HEK293 (cell line): ENCODE data around the gene JAZF1.

Experiments
- CTCF ChIA-PET: fragments of 350-600 bp; formaldehyde crosslinking; extraction: SDS; loops from one replicate; lab custom pipeline; 2021; ENCODE audit warnings: antibody characterized with exemption; lab: Yijun Ruan, JAX
- POLR2A ChIA-PET: fragments of 300-600 bp; formaldehyde crosslinking; extraction: SDS; loops from one replicate; lab custom pipeline; 2020; ENCODE audit warnings: antibody characterized with exemption, inconsistent platforms; lab: Yijun Ruan, JAX
- H3K27ac ChIP-seq: fragments of 200-500 bp; sonication (Bioruptor generic); 2 replicates; pipeline ENCODE4 v1.5.1; 2014; ENCODE audit warnings: low read depth, low read length, control low read depth, inconsistent platforms; ENCODE audit errors: extremely low read depth
- H3K36me3 ChIP-seq, 2 experiments: fragments of 200-500 bp in 1 of 2; sonication (Bioruptor generic) in 1 of 2; 1 replicate in 1 of 2; 2 replicates in 1 of 2; pipeline ENCODE4 v1.5.1; 2014 to 2017; ENCODE audit warnings: inconsistent platforms in 2 of 2, low read length in 2 of 2; ENCODE audit not compliant: control insufficient read depth in 2 of 2, insufficient read depth in 1 of 2
- H3K4me1 ChIP-seq: fragments of 200-500 bp; sonication (Bioruptor generic); 2 replicates; pipeline ENCODE4 v1.5.1; 2014; ENCODE audit warnings: mild to moderate bottlenecking, low read length, inconsistent platforms; ENCODE audit not compliant: control insufficient read depth, insufficient read depth
- H3K4me3 ChIP-seq: 2 replicates; pipeline ENCODE4 v1.5.1; 2011; ENCODE audit warnings: low read depth, mild to moderate bottlenecking, control low read depth, low read length, moderate library complexity
- H3K9me3 ChIP-seq: fragments of 200-500 bp; sonication (Bioruptor generic); 2 replicates; pipeline ENCODE4 v1.5.1; 2014; ENCODE audit warnings: low read depth, low read length, inconsistent platforms; ENCODE audit not compliant: control insufficient read depth, insufficient read depth
- BCL11A ChIP-seq: fragments of 450-650 bp; formaldehyde crosslinking; IDR thresholded peaks from 2 replicates; pipeline ENCODE4 v1.5.1; 2016; ENCODE audit warnings: low read depth, missing biosample characterization, missing genetic modification characterization
- HOXA7 ChIP-seq: sonication (generic); formaldehyde crosslinking; IDR thresholded peaks from 2 replicates; pipeline ENCODE4 v1.8.1; 2022; ENCODE audit warnings: missing genetic modification reagents, borderline replicate concordance
- OVOL3 ChIP-seq: fragments of 450-650 bp; formaldehyde crosslinking; IDR thresholded peaks from 2 replicates; pipeline ENCODE4 v1.5.1; 2016; ENCODE audit warnings: missing biosample characterization, missing genetic modification characterization
- SP2 ChIP-seq: fragments of 450-650 bp; formaldehyde crosslinking; IDR thresholded peaks from 2 replicates; pipeline ENCODE4 v1.5.1; 2016; ENCODE audit warnings: missing biosample characterization, missing genetic modification characterization
- TRIM28 ChIP-seq: IDR thresholded peaks from 2 replicates; pipeline ENCODE4 v1.6.1; 2011; ENCODE audit warnings: low read length, control low read depth, borderline replicate concordance
- ZBTB10 ChIP-seq: fragments of 450-650 bp; formaldehyde crosslinking; IDR thresholded peaks from 2 replicates; pipeline ENCODE4 v1.5.1; 2016; ENCODE audit warnings: missing biosample characterization, missing genetic modification characterization
- ZFP3 ChIP-seq: fragments of 450-650 bp; formaldehyde crosslinking; IDR thresholded peaks from 2 replicates; pipeline ENCODE4 v1.5.1; 2016; ENCODE audit warnings: low read depth, missing biosample characterization, missing genetic modification characterization
- ZIC2 ChIP-seq: fragments of 450-650 bp; formaldehyde crosslinking; IDR thresholded peaks from 2 replicates; pipeline ENCODE4 v1.5.1; 2016; ENCODE audit warnings: missing biosample characterization, missing genetic modification characterization
- ZNF146 ChIP-seq: fragments of 450-650 bp; formaldehyde crosslinking; IDR thresholded peaks from 2 replicates; pipeline ENCODE4 v1.5.1; 2016; ENCODE audit warnings: missing biosample characterization, missing genetic modification characterization
- ZNF16 ChIP-seq: fragments of 450-650 bp; formaldehyde crosslinking; IDR thresholded peaks from 2 replicates; pipeline ENCODE4 v1.5.1; 2016; ENCODE audit warnings: low read depth, missing biosample characterization, missing genetic modification characterization
- ZNF19 ChIP-seq: fragments of 450-650 bp; formaldehyde crosslinking; IDR thresholded peaks from 2 replicates; pipeline ENCODE4; 2016; ENCODE audit warnings: missing biosample characterization, missing genetic modification characterization, low read depth
- ZNF23 ChIP-seq: fragments of 450-650 bp; formaldehyde crosslinking; IDR thresholded peaks from 2 replicates; pipeline ENCODE4 v1.5.1; 2016; ENCODE audit warnings: missing biosample characterization, missing genetic modification characterization, borderline replicate concordance
- ZNF391 ChIP-seq: fragments of 450-650 bp; formaldehyde crosslinking; IDR thresholded peaks from 2 replicates; pipeline ENCODE4 v1.5.1; 2016; ENCODE audit warnings: low read depth, missing biosample characterization, missing genetic modification characterization, borderline replicate concordance
- ZNF404 ChIP-seq: fragments of 450-650 bp; formaldehyde crosslinking; IDR thresholded peaks from 2 replicates; pipeline ENCODE4 v1.5.1; 2017; ENCODE audit warnings: missing biosample characterization, missing genetic modification characterization
- ZNF423 ChIP-seq: fragments of 450-650 bp; formaldehyde crosslinking; IDR thresholded peaks from 2 replicates; pipeline ENCODE4 v1.5.1; 2016; ENCODE audit warnings: missing biosample characterization, missing genetic modification characterization
- ZNF473 ChIP-seq: fragments of 450-650 bp; formaldehyde crosslinking; IDR thresholded peaks from 2 replicates; pipeline ENCODE4 v1.5.1; 2017; ENCODE audit warnings: missing biosample characterization, missing genetic modification characterization
- ZNF501 ChIP-seq: fragments of 450-650 bp; formaldehyde crosslinking; IDR thresholded peaks from 2 replicates; pipeline ENCODE4 v1.5.1; 2016; ENCODE audit warnings: missing biosample characterization, missing genetic modification characterization
- ZNF544 ChIP-seq: fragments of 450-650 bp; formaldehyde crosslinking; IDR thresholded peaks from 2 replicates; pipeline ENCODE4 v1.5.0; 2017; ENCODE audit warnings: missing biosample characterization, missing genetic modification characterization
- ZNF555 ChIP-seq: fragments of 450-650 bp; formaldehyde crosslinking; conservative IDR thresholded peaks from 2 replicates; pipeline ENCODE4 v1.5.1; 2017; ENCODE audit warnings: missing biosample characterization, mild to moderate bottlenecking, missing genetic modification characterization, inconsistent platforms
- ZNF596 ChIP-seq: fragments of 450-650 bp; IDR thresholded peaks from 2 replicates; pipeline ENCODE4 v1.5.0; 2018; ENCODE audit warnings: missing biosample characterization, mild to moderate bottlenecking, missing genetic modification characterization, moderate library complexity
- ZNF600 ChIP-seq: fragments of 450-650 bp; formaldehyde crosslinking; IDR thresholded peaks from 2 replicates; pipeline ENCODE4 v1.5.1; 2016; ENCODE audit warnings: missing biosample characterization, missing genetic modification characterization
- ZNF626 ChIP-seq: fragments of 450-650 bp; sonication (Bioruptor Pico); formaldehyde crosslinking; IDR thresholded peaks from 2 replicates; pipeline ENCODE4 v1.5.1; 2018; ENCODE audit warnings: missing biosample characterization, missing genetic modification characterization, inconsistent platforms
- ZNF629 ChIP-seq: fragments of 450-650 bp; formaldehyde crosslinking; IDR thresholded peaks from 2 replicates; pipeline ENCODE4 v1.5.1; 2017; ENCODE audit warnings: missing biosample characterization, missing genetic modification characterization
- ZNF658 ChIP-seq: fragments of 450-650 bp; formaldehyde crosslinking; IDR thresholded peaks from 2 replicates; pipeline ENCODE4; 2016; ENCODE audit warnings: missing biosample characterization, missing genetic modification characterization
- ZNF677 ChIP-seq: fragments of 450-650 bp; IDR thresholded peaks from 2 replicates; pipeline ENCODE4 v1.5.0; 2018; ENCODE audit warnings: missing biosample characterization, mild to moderate bottlenecking, missing genetic modification characterization, moderate library complexity
- ZNF768 ChIP-seq: fragments of 450-650 bp; formaldehyde crosslinking; IDR thresholded peaks from 2 replicates; pipeline ENCODE4 v1.5.1; 2018; ENCODE audit warnings: missing biosample characterization, mild to moderate bottlenecking, missing genetic modification characterization
- ZNF791 ChIP-seq: fragments of 450-650 bp; formaldehyde crosslinking; IDR thresholded peaks from 2 replicates; pipeline ENCODE4 v1.5.1; 2016; ENCODE audit warnings: missing biosample characterization, missing genetic modification characterization
- ZXDB ChIP-seq: fragments of 450-650 bp; formaldehyde crosslinking; IDR thresholded peaks from 2 replicates; pipeline ENCODE4 v1.5.1; 2016; ENCODE audit warnings: missing biosample characterization, missing genetic modification characterization
- TF ChIP-seq, protein P1 (sequence below): fragments of 450-650 bp; formaldehyde crosslinking; IDR thresholded peaks from 2 replicates; pipeline ENCODE4 v1.5.1; 2017; ENCODE audit warnings: missing biosample characterization, missing genetic modification characterization
- TF ChIP-seq, protein P2 (sequence below): fragments of 450-650 bp; formaldehyde crosslinking; IDR thresholded peaks from 2 replicates; pipeline ENCODE4 v1.5.1; 2016; ENCODE audit warnings: missing biosample characterization, missing genetic modification characterization

JAZF1 gene

GRCh38 chr7:28106321-28106829, 74.2 kb downstream of the JAZF1 start:
- Histone ChIP-seq H3K36me3 (no peaks in the 10 kb centered on the region; a peak in 1 of 3 replicates), H3K4me1 (peaks cover 28% of the 10 kb centered on the region), H3K9me3 (no peaks in the 10 kb centered on the region), H3K4me3 (no peak overlapping the region), H3K27ac (no peak overlapping the region)
- TF ChIP-seq ZNF423 (tag by site-specific recombination) (no peak), ZNF658 (no peak), ZNF146 (tag by site-specific recombination) (no peak), ZNF473 (no peak), ZNF600 (tag by site-specific recombination) (no peak), ZNF391 (tag by site-specific recombination) (no peak), ZNF16 (tag by site-specific recombination) (no peak), SP2 (tag by site-specific recombination) (no peak), ZNF23 (tag by site-specific recombination) (no peak), ZNF555 (tag by site-specific recombination) (no peak), ZNF768 (tag by site-specific recombination) (no peak), ZNF19 (tag by site-specific recombination) (no peak), ZNF791 (tag by site-specific recombination) (no peak)
- ChIA-PET POLR2A (no interaction called here), CTCF (interaction anchor here (0.8 to 2.3 kb wide), 2 partner anchors 9 to 45 kb away, joined by 3 to 19 read pairs; no protein-coding TSS in a partner anchor)

DNA sequence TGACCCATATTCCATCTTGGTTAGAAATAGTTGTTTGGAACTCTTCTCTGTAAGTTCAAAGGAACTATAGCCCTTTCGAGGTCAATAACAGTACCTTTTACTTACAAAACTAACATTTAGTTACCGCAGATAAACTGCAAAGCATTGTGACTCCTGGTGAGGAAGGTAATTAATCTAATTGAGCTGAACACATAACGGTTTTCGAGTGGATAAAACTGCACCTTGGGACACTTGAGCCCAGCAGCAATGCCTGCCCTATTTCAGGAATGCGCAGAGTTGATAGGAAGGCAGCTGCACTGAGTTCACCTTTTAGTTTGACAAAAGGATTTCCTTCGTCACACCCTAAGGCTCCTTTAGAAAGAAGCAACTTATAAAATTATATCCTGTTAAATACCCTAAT, 75.4 kb downstream of the JAZF1 start:
- Histone ChIP-seq H3K27ac (no peak overlapping the region), H3K36me3 (no peaks in the 10 kb centered on the region), H3K4me1 (peaks cover 28% of the 10 kb centered on the region), H3K4me3 (no peak overlapping the region), H3K9me3 (no peaks in the 10 kb centered on the region)
- CTCF ChIA-PET, result interaction anchor here (0.6 to 2.3 kb wide), 5 partner anchors 8 to 43 kb away, joined by 3 to 19 read pairs (median 3); no protein-coding TSS in a partner anchor
- POLR2A ChIA-PET, result no interaction called here
- TF ChIP-seq, protein P1, sequence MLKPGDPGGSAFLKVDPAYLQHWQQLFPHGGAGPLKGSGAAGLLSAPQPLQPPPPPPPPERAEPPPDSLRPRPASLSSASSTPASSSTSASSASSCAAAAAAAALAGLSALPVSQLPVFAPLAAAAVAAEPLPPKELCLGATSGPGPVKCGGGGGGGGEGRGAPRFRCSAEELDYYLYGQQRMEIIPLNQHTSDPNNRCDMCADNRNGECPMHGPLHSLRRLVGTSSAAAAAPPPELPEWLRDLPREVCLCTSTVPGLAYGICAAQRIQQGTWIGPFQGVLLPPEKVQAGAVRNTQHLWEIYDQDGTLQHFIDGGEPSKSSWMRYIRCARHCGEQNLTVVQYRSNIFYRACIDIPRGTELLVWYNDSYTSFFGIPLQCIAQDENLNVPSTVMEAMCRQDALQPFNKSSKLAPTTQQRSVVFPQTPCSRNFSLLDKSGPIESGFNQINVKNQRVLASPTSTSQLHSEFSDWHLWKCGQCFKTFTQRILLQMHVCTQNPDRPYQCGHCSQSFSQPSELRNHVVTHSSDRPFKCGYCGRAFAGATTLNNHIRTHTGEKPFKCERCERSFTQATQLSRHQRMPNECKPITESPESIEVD (tag by site-specific recombination), result peak; percentile 96
- TF ChIP-seq ZNF501 (tag by site-specific recombination) (no peak), ZIC2 (tag by site-specific recombination) (0 out of 2 replicates have a peak, but pooled peaks have one; percentile 20), ZNF23 (tag by site-specific recombination) (no peak), HOXA7 (CRISPR knock-in tag) (no peak), ZNF404 (tag by site-specific recombination) (no peak), ZFP3 (no peak), ZBTB10 (tag by site-specific recombination) (no peak), ZNF473 (no peak), OVOL3 (peak; percentile 82; the same call in 1 of the 2 replicates), ZNF677 (tag by site-specific recombination) (no peak), ZNF629 (tag by site-specific recombination) (no peak), ZNF596 (tag by site-specific recombination) (no peak), ZNF544 (tag by site-specific recombination) (no peak), TRIM28 (no peak), BCL11A (tag by site-specific recombination) (no peak), ZNF626 (tag by site-specific recombination) (no peak), ZXDB (tag by site-specific recombination) (no peak)
- TF ChIP-seq, protein P2, sequence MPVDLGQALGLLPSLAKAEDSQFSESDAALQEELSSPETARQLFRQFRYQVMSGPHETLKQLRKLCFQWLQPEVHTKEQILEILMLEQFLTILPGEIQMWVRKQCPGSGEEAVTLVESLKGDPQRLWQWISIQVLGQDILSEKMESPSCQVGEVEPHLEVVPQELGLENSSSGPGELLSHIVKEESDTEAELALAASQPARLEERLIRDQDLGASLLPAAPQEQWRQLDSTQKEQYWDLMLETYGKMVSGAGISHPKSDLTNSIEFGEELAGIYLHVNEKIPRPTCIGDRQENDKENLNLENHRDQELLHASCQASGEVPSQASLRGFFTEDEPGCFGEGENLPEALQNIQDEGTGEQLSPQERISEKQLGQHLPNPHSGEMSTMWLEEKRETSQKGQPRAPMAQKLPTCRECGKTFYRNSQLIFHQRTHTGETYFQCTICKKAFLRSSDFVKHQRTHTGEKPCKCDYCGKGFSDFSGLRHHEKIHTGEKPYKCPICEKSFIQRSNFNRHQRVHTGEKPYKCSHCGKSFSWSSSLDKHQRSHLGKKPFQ (tag by site-specific recombination), result no peak
